Mucosa of rectum (tissue), 2 donors: ENCODE measurements around the gene ZNF227.
A peak's percentile ranks its signal among the peaks of the same experiment; 100 is the strongest.
"Not testable (repeated sequence)": the region's sequence is repeated elsewhere in the genome, so short reads cannot be mapped to it uniquely, and the experiment has no call there.

Source experiments
- H3K27ac ChIP-seq, 2 donors: one replicate each; pipeline ENCODE4 v1.7.0; 2013; ENCODE audit warnings: inconsistent platforms in 2 of 2, low read depth in 2 of 2, low read length in 2 of 2
- H3K27me3 ChIP-seq, 2 donors: one replicate each; pipeline ENCODE4 v1.7.0; 2013; ENCODE audit warnings: low read length in 2 of 2; ENCODE audit not compliant: control insufficient read depth in 2 of 2, insufficient read depth in 2 of 2
- H3K36me3 ChIP-seq, 2 donors: one replicate each; pipeline ENCODE4 v1.7.0; 2013; ENCODE audit warnings: low read length in 2 of 2; ENCODE audit not compliant: control insufficient read depth in 2 of 2, insufficient read depth in 2 of 2
- H3K4me1 ChIP-seq, 2 donors: one replicate each; pipeline ENCODE4 v1.7.0; 2013; ENCODE audit warnings: low read length in 2 of 2, mild to moderate bottlenecking in 1 of 2; ENCODE audit not compliant: control insufficient read depth in 2 of 2, insufficient read depth in 2 of 2
- H3K4me3 ChIP-seq, 2 donors: one replicate each; pipeline ENCODE4 v1.7.0; 2013; ENCODE audit warnings: low read length in 2 of 2
- H3K9ac ChIP-seq, 2 donors: one replicate each; pipeline ENCODE4 v1.7.0; 2013; ENCODE audit warnings: low read length in 2 of 2, low read depth in 1 of 2, mild to moderate bottlenecking in 1 of 2
- H3K9me3 ChIP-seq, 2 donors: one replicate each; pipeline ENCODE4 v1.7.0; 2013; ENCODE audit warnings: low read length in 2 of 2; ENCODE audit not compliant: control insufficient read depth in 2 of 2
- donor health status: healthy.
- donor health status: Normal muscosa, but diverticular disease.

ZNF227 gene

GRCh38 chr19:44212250-44212865 is at the start of gene ZNF227:
Gene ZNF227, plus strand, starts transcription at chr19:44212532. Its CDS starts 5,261 bp downstream, at chr19:44217793.
- Histone ChIP-seq H3K9me3 (no peaks in the 10 kb centered on the region), H3K36me3 (peaks cover 9 to 10% of the 10 kb centered on the region in 2 donors), H3K4me3 (peak within 1 kb of the TSS; percentile 86 to 89), H3K27ac (peak within 1 kb of the TSS; percentile 58 to 74), H3K4me1 (peaks cover 3 to 13% of the 10 kb centered on the region in 2 donors), H3K27me3 (no peaks in the 10 kb centered on the region), H3K9ac (peak within 1 kb of the TSS; percentile 72 to 74)

- peak overlapping the region; percentile 94 to 95 for H3K4me3 ChIP-seq
- H3K27ac ChIP-seq: no peak overlapping the region
- no peak overlapping the region for H3K9ac ChIP-seq
- peaks cover 13 to 20% of the 10 kb centered on the region in 2 donors for H3K36me3 ChIP-seq
- peaks cover 8 to 9% of the 10 kb centered on the region in 2 donors for H3K4me1 ChIP-seq
- H3K27me3 ChIP-seq: no peaks in the 10 kb centered on the region
- peaks cover 14% of the 10 kb centered on the region in 2 donors for H3K9me3 ChIP-seq
Measured at GRCh38 chr19:44163789-44164188, 48.5 kb upstream of the ZNF227 start.

- Histone ChIP-seq H3K4me3 (peak overlapping the region; percentile 94 to 95), H3K9ac (peak overlapping the region; percentile 5 to 84), H3K27ac (peak overlapping the region; percentile 18 to 78), H3K27me3 (no peaks in the 10 kb centered on the region), H3K4me1 (peaks cover 8 to 9% of the 10 kb centered on the region in 2 donors), H3K9me3 (peaks cover 12 to 15% of the 10 kb centered on the region in 2 donors), H3K36me3 (peaks cover 17 to 20% of the 10 kb centered on the region in 2 donors)
Measured at GRCh38 chr19:44164327-44164672, 48.0 kb upstream of the ZNF227 start.

- peak within 1 kb of the TSS; percentile 84 to 86 for H3K9ac ChIP-seq
- H3K9me3 ChIP-seq: peaks cover 16% of the 10 kb centered on the region in 2 donors
- no peaks in the 10 kb centered on the region for H3K27me3 ChIP-seq
- H3K4me1 ChIP-seq: peaks cover 8 to 9% of the 10 kb centered on the region in 2 donors
- H3K27ac ChIP-seq: peak within 1 kb of the TSS; percentile 75 to 78
- peak within 1 kb of the TSS; percentile 94 to 95 for H3K4me3 ChIP-seq
- H3K36me3 ChIP-seq: peaks cover 23 to 26% of the 10 kb centered on the region in 2 donors
Measured at GRCh38 chr19:44164673-44165512, 47.4 kb upstream of the ZNF227 start, which contains the start of gene ZNF226. Gene ZNF226, plus strand, starts transcription at chr19:44165100. Its CDS starts 4,981 bp downstream, at chr19:44170081.

- H3K27ac ChIP-seq, H3K27me3 ChIP-seq, H3K9ac ChIP-seq, H3K4me3 ChIP-seq, H3K4me1 ChIP-seq: not testable (repeated sequence)
- peaks cover 34 to 46% of the 10 kb centered on the region in 2 donors for H3K9me3 ChIP-seq
- H3K36me3 ChIP-seq: peaks cover 74 to 75% of the 10 kb centered on the region in 2 donors
Measured at GRCh38 chr19:44170660-44171059, 41.7 kb upstream of the ZNF227 start.

- Histone ChIP-seq H3K9me3 (peaks cover 45 to 65% of the 10 kb centered on the region in 2 donors), H3K27ac (no peak overlapping the region), H3K36me3 (peaks cover 50 to 58% of the 10 kb centered on the region in 2 donors), H3K4me3 (no peak overlapping the region), H3K4me1 (no peaks in the 10 kb centered on the region), H3K9ac (no peak overlapping the region), H3K27me3 (no peaks in the 10 kb centered on the region)
Measured at GRCh38 chr19:44176590-44176989, 35.7 kb upstream of the ZNF227 start.

- no peaks in the 10 kb centered on the region for H3K27me3 ChIP-seq
- H3K9ac ChIP-seq: no peak overlapping the region
- H3K36me3 ChIP-seq: peaks cover 6 to 14% of the 10 kb centered on the region in 2 donors
- no peak overlapping the region for H3K4me3 ChIP-seq
- no peak overlapping the region for H3K27ac ChIP-seq
- no peaks in the 10 kb centered on the region for H3K4me1 ChIP-seq
- peaks cover 36 to 40% of the 10 kb centered on the region in 2 donors for H3K9me3 ChIP-seq
Measured at GRCh38 chr19:44180968-44181367, 31.4 kb upstream of the ZNF227 start.

GRCh38 chr19:44182145-44182544 is 30.2 kb upstream of the ZNF227 start:
- no peak overlapping the region for H3K27ac ChIP-seq
- H3K9me3 ChIP-seq: peaks cover 24 to 28% of the 10 kb centered on the region in 2 donors
- no peaks in the 10 kb centered on the region for H3K4me1 ChIP-seq
- peaks cover 0 to 2% of the 10 kb centered on the region in 2 donors for H3K36me3 ChIP-seq
- H3K9ac ChIP-seq: no peak overlapping the region
- H3K4me3 ChIP-seq: peak overlapping the region in 1 of 2 donors; percentile 56
- H3K27me3 ChIP-seq: no peaks in the 10 kb centered on the region

GRCh38 chr19:44190020-44190419 is 22.3 kb upstream of the ZNF227 start:
- peaks cover 7 to 8% of the 10 kb centered on the region in 2 donors for H3K9me3 ChIP-seq

GRCh38 chr19:44192127-44192526 is 20.2 kb upstream of the ZNF227 start:
- H3K4me1 ChIP-seq: no peaks in the 10 kb centered on the region

More at GRCh38 chr19:44190020-44190419, 22.3 kb upstream of the ZNF227 start:
- Histone ChIP-seq H3K36me3 (no peaks in the 10 kb centered on the region), H3K27ac (no peak overlapping the region), H3K27me3 (no peaks in the 10 kb centered on the region), H3K4me3 (no peak overlapping the region), H3K9ac (no peak overlapping the region), H3K4me1 (no peaks in the 10 kb centered on the region)

More at GRCh38 chr19:44192127-44192526, 20.2 kb upstream of the ZNF227 start:
- no peak overlapping the region for H3K27ac ChIP-seq
- H3K36me3 ChIP-seq: no peaks in the 10 kb centered on the region
- H3K9me3 ChIP-seq: peaks cover 7 to 11% of the 10 kb centered on the region in 2 donors
- no peak overlapping the region for H3K9ac ChIP-seq
- H3K4me3 ChIP-seq: no peak overlapping the region
- H3K27me3 ChIP-seq: no peaks in the 10 kb centered on the region
